B cell (primary cell): Measurements from ENCODE around the gene PRRG1. TPM values are rescaled to one million over a fixed set of nuclear protein-coding genes. Genes with fewer than 3 reads are reported as not detected.

Source experiments
- ATAC-seq: fragments of 200-7000 bp; cut with Tn5 transposase; one replicate; pipeline ENCODE4 v1.10.0; 2021; ENCODE audit warnings: low read depth, mild to moderate bottlenecking, moderate number of reproducible peaks, moderate library complexity
- CTCF ChIA-PET: fragments of 350-600 bp; sonication (Branson Sonifier 250); formaldehyde crosslinking; loops from one replicate; lab custom pipeline; 2021; ENCODE audit warnings: antibody characterized with exemption, inconsistent platforms; lab: Charles Lee
- POLR2A ChIA-PET: fragments of 350-600 bp; sonication (Branson Sonifier 250); formaldehyde crosslinking; loops from one replicate; lab custom pipeline; 2021; ENCODE audit warnings: antibody characterized with exemption; lab: Charles Lee
- DNase-seq: peaks from one replicate; pipeline ENCODE4 v3.0.0; 2013
- H2AFZ ChIP-seq: 2 replicates; pipeline ENCODE4 v1.6.1; 2012; ENCODE audit warnings: mild to moderate bottlenecking, low read depth, low read length; ENCODE audit not compliant: insufficient read depth, poor library complexity, severe bottlenecking
- H3K27ac ChIP-seq, 2 donors: 1 replicate in 1 of 2; 2 replicates in 1 of 2; pipeline ENCODE4 v1.5.1; 2012 to 2013; ENCODE audit warnings: low read length in 2 of 2, mild to moderate bottlenecking in 2 of 2, moderate library complexity in 1 of 2
- H3K27me3 ChIP-seq, 4 experiments: fragments of 200-600 bp in 1 of 4; sonication (generic) in 1 of 4; replicated peaks in 1 of 4; 1 replicate in 2 of 4; 2 replicates in 2 of 4; pipeline versions ENCODE4 v1.6.1 to v1.7.0; 2013 to 2016; ENCODE audit warnings: low read length in 3 of 4, mild to moderate bottlenecking in 2 of 4, mixed read lengths in 1 of 4, moderate library complexity in 1 of 4; ENCODE audit not compliant: insufficient read depth in 4 of 4, control insufficient read depth in 3 of 4; ENCODE audit errors: control extremely low read depth in 1 of 4
- H3K36me3 ChIP-seq, 2 experiments: replicated peaks in 1 of 2; 1 replicate in 1 of 2; 2 replicates in 1 of 2; pipeline versions ENCODE4 v1.6.1 to v1.7.1; 2013; ENCODE audit warnings: low read length in 1 of 2; ENCODE audit not compliant: insufficient read depth in 2 of 2, control insufficient read depth in 1 of 2; ENCODE audit errors: control extremely low read depth in 1 of 2, extremely low read depth in 1 of 2
- H3K4me1 ChIP-seq, 2 donors: fragments of 200-600 bp in 1 of 2; sonication (generic) in 1 of 2; 1 replicate in 1 of 2; 2 replicates in 1 of 2; pipeline versions ENCODE4 v1.5.1 to v1.6.1; 2013 to 2017; ENCODE audit warnings: low read length in 2 of 2; ENCODE audit not compliant: control insufficient read depth in 2 of 2, insufficient read depth in 2 of 2
- H3K4me2 ChIP-seq: replicated peaks from 2 replicates; pipeline ENCODE3; 2012; ENCODE audit warnings: mild to moderate bottlenecking, low read depth, low read length; ENCODE audit not compliant: poor library complexity, severe bottlenecking
- H3K4me3 ChIP-seq, 5 experiments: fragments of 200-600 bp in 1 of 5; sonication (generic) in 1 of 5; 1 replicate in 3 of 5; 2 replicates in 2 of 5; pipeline versions ENCODE4 v1.5.1 to v1.7.0; 2011 to 2016; ENCODE audit warnings: low read length in 4 of 5, mild to moderate bottlenecking in 4 of 5, low read depth in 2 of 5, control low read depth in 1 of 5, moderate library complexity in 1 of 5; ENCODE audit not compliant: insufficient read depth in 1 of 5; ENCODE audit errors: control extremely low read depth in 1 of 5, extremely low read depth in 1 of 5
- H3K79me2 ChIP-seq: fragments of 200-600 bp; sonication (generic); one replicate; pipeline ENCODE4 v1.6.0; 2016; ENCODE audit warnings: low read length; ENCODE audit not compliant: control insufficient read depth, insufficient read depth
- H3K9ac ChIP-seq: fragments of 200-600 bp; sonication (generic); 2 replicates; pipeline ENCODE4 v1.6.1; 2017; ENCODE audit warnings: mild to moderate bottlenecking, low read length, moderate library complexity
- H3K9me3 ChIP-seq, 3 donors: one replicate each; pipeline versions ENCODE4 v1.6.1 to v1.7.1; 2013; ENCODE audit warnings: low read length in 2 of 3; ENCODE audit not compliant: control insufficient read depth in 2 of 3, insufficient read depth in 1 of 3; ENCODE audit errors: control extremely low read depth in 1 of 3
- H4K20me1 ChIP-seq: 2 replicates; pipeline ENCODE4 v1.6.0; 2012; ENCODE audit warnings: mild to moderate bottlenecking, low read length; ENCODE audit not compliant: insufficient read depth, control insufficient read depth, poor library complexity, severe bottlenecking
- H3K27ac Mint-ChIP-seq: one replicate; pipeline ENCODE4 v1.8.0; 2021; ENCODE audit warnings: mixed read lengths
- H3K27me3 Mint-ChIP-seq: one replicate; pipeline ENCODE4 v1.8.0; 2021; ENCODE audit warnings: mixed read lengths
- H3K4me1 Mint-ChIP-seq: one replicate; pipeline ENCODE4 v1.8.0; 2021; ENCODE audit warnings: mixed read lengths
- H3K4me3 Mint-ChIP-seq: one replicate; pipeline ENCODE4 v1.8.0; 2021; ENCODE audit warnings: mixed read lengths
- H3K9me3 Mint-ChIP-seq: one replicate; pipeline ENCODE4 v1.8.0; 2022; ENCODE audit warnings: mixed read lengths; ENCODE audit not compliant: insufficient read depth
- CTCF ChIP-seq: fragments of 200-600 bp; IDR thresholded peaks from one replicate; pipeline ENCODE4 v1.8.0; 2022; ENCODE audit warnings: antibody characterized with exemption, mild to moderate bottlenecking
- EZH2 ChIP-seq: IDR thresholded peaks from 2 replicates; pipeline ENCODE4 v1.6.1; 2012; ENCODE audit warnings: borderline replicate concordance, low read depth, mild to moderate bottlenecking, moderate library complexity, low read length; ENCODE audit not compliant: insufficient read depth, poor library complexity, severe bottlenecking
- WGBS: methylation state at CpG from one replicate; pipeline ENCODE4 v1.1.5; 2013; ENCODE audit warnings: missing lambda C conversion rate; ENCODE audit not compliant: insufficient coverage; 5-methylcytosine and 5-hydroxymethylcytosine counted together
- intact Hi-C: fragments of 100-400 bp; cut with micrococcal nuclease; formaldehyde crosslinking; loops from one replicate; pipeline ENCODE4 v1.10.0; 2022
- polyA plus RNA-seq: library from polyadenylated mRNA; depleted of rRNA; stranded (reverse); fragments of >200 nt; gene quantifications from 2 replicates; pipeline ENCODE4 v1.2.3, GENCODE V29; 2012
- total RNA-seq, 2 donors: library from RNA; stranded (reverse); fragments of 120-200 nt in 1 of 2; gene quantifications; 1 replicate in 1 of 2; 2 replicates in 1 of 2; pipeline versions ENCODE4 v1.2.3 to v1.2.4, GENCODE V29; 2013 to 2022

PRRG1 gene
- total and polyA plus RNA-seq, 2 donors (not counting 1 experiment from before 2014, with no cell fraction given), result not detected

DNA sequence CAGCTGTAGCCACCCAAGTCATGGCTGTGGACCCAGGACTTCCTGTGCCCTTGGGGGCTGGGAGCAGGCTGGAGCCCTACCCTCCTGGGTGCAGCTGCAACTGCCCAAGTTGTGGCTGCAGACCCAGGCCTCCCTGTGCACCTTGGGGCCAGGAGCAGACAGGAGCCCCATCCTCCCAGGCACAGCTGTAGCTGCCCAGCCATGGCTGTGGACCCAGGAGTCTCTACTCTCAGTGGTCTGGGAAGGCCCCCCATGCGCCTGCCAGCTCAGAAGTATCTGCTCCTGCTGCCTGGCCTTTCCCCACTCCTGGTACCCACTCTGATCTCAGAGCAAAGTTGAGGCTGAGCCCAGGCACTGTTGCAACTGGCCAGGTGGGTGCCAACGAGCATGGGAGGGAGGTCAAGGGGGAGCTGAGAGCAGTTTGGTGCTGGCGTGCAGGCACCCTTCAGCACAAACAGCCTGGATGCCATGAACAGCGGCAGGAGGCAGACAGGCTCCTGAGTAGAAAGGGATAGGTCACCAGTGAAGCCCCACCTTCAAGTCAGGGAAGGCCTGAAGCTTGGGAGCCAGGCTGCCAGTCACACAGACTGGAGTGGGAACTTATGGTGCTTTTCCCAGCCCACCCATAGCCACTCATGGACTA is 21.5 kb downstream of the PRRG1 start:
- Histone ChIP-seq H3K36me3 (no peaks in the 10 kb centered on the region), H4K20me1 (no peaks in the 10 kb centered on the region), H3K4me2 (no peak overlapping the region), H3K79me2 (no peaks in the 10 kb centered on the region), H3K4me3 (no peak overlapping the region), H3K27ac (no peak overlapping the region), H2AFZ (no peak overlapping the region), H3K9me3 (no peaks in the 10 kb centered on the region), H3K4me1 (no peaks in the 10 kb centered on the region), H3K9ac (no peak overlapping the region), H3K27me3 (no peaks in the 10 kb centered on the region)
- ChIA-PET POLR2A (no interaction called here), CTCF (no interaction called here)
- TF ChIP-seq CTCF, result no peak
- no peak for TF ChIP-seq EZH2
- 85% methylated on average over 3 of the region's 4 CpGs for WGBS
- no peak for ATAC-seq
- no peak overlapping the region for H3K4me3 Mint-ChIP-seq
- intact Hi-C loops, result no loop called here
- DNase-seq, result no peak
- no peaks in the 10 kb centered on the region for H3K4me1 Mint-ChIP-seq
- H3K9me3 Mint-ChIP-seq, result no peaks in the 10 kb centered on the region
- no peak overlapping the region for H3K27ac Mint-ChIP-seq
- no peaks in the 10 kb centered on the region for H3K27me3 Mint-ChIP-seq

DNA sequence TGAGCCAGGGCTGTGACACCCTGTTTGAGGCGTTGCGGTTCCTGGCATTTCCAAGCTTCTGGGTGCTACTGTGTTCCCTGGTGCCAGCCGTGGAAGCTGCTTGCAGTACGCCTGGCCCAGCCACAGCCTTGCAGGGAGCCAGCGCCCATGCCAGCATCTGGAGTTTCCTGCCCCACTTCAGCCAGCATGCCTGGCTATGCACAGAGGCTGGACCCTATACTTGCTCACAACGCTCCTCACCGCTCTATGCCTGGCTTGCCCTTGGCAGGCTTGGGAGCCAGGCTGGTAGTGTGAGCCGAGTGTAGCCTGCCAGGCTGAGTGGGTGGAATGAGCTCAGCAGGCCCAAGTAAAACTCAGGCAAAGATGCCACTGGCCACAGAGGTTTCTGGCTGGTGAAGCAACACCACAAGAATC is 22.4 kb downstream of the PRRG1 start:
- TF ChIP-seq EZH2, result no peak
- no peak for TF ChIP-seq CTCF
- no peak for DNase-seq
- no peaks in the 10 kb centered on the region for H3K9me3 ChIP-seq
- H4K20me1 ChIP-seq, result no peaks in the 10 kb centered on the region
- WGBS, result 91% methylated on average over 8 of the region's 8 CpGs
- no peak overlapping the region for H3K9ac ChIP-seq
- H3K27me3 ChIP-seq, result no peaks in the 10 kb centered on the region
- POLR2A ChIA-PET, result no interaction called here
- no peak for ATAC-seq
- Mint-ChIP-seq H3K9me3 (no peaks in the 10 kb centered on the region), H3K4me3 (no peak overlapping the region), H3K27ac (no peak overlapping the region), H3K4me1 (no peaks in the 10 kb centered on the region), H3K27me3 (no peaks in the 10 kb centered on the region)
- no peak overlapping the region for H3K4me3 ChIP-seq
- intact Hi-C loops, result no loop called here
- CTCF ChIA-PET, result no interaction called here
- H3K36me3 ChIP-seq, result no peaks in the 10 kb centered on the region
- no peaks in the 10 kb centered on the region for H3K79me2 ChIP-seq
- H3K4me2 ChIP-seq, result no peak overlapping the region
- H3K27ac ChIP-seq, result no peak overlapping the region
- no peaks in the 10 kb centered on the region for H3K4me1 ChIP-seq
- H2AFZ ChIP-seq, result no peak overlapping the region
